Neural progenitor cell (in vitro differentiated cells): ENCODE data around the gene LYZL6. TPM values are rescaled to one million over a fixed set of nuclear protein-coding genes. Genes with fewer than 3 reads are reported as not detected.

Experiments used
- DNase-seq: peaks from one replicate; pipeline ENCODE4 v3.0.0-alpha.2; 2016; ENCODE audit warnings: low spot score
- H2AFZ ChIP-seq: fragments of 200-600 bp; sonication (generic); replicated peaks from 2 replicates; pipeline ENCODE4 v1.6.1; 2016; ENCODE audit warnings: antibody characterized with exemption
- H3F3A ChIP-seq: fragments of 200-600 bp; sonication (generic); 2 replicates; pipeline ENCODE4 v1.6.1; 2016; ENCODE audit warnings: antibody characterized with exemption, low read depth
- H3K27ac ChIP-seq: fragments of 200-600 bp; sonication (generic); 2 replicates; pipeline ENCODE4 v1.5.1; 2016; ENCODE audit warnings: mild to moderate bottlenecking
- H3K27me3 ChIP-seq: fragments of 200-600 bp; sonication (generic); 2 replicates; pipeline ENCODE4 v1.6.1; 2016; ENCODE audit warnings: mild to moderate bottlenecking, moderate library complexity
- H3K36me3 ChIP-seq: fragments of 200-600 bp; sonication (generic); 2 replicates; pipeline ENCODE4 v1.5.1; 2016
- H3K4me1 ChIP-seq: fragments of 200-600 bp; sonication (generic); 2 replicates; pipeline ENCODE4 v1.6.1; 2016; ENCODE audit warnings: mixed run types
- H3K4me2 ChIP-seq: fragments of 200-600 bp; sonication (generic); 2 replicates; pipeline ENCODE4 v1.6.1; 2016
- H3K4me3 ChIP-seq: fragments of 200-600 bp; sonication (generic); 2 replicates; pipeline ENCODE4 v1.5.1; 2016
- H3K79me2 ChIP-seq: fragments of 200-600 bp; sonication (generic); 2 replicates; pipeline ENCODE4 v1.6.1; 2016; ENCODE audit warnings: low read depth
- H3K9ac ChIP-seq: fragments of 200-600 bp; sonication (generic); 2 replicates; pipeline ENCODE4 v1.6.1; 2016
- H3K9me3 ChIP-seq: fragments of 200-600 bp; sonication (generic); 2 replicates; pipeline ENCODE4 v1.5.1; 2016; ENCODE audit warnings: low read depth
- H4K20me1 ChIP-seq: fragments of 200-600 bp; sonication (generic); 2 replicates; pipeline ENCODE4 v1.6.1; 2016; ENCODE audit warnings: low read depth
- H3K27ac Mint-ChIP-seq: 3 replicates; pipeline ENCODE4 v1.8.0; 2021; ENCODE audit warnings: mixed read lengths
- H3K27me3 Mint-ChIP-seq: 2 replicates; pipeline ENCODE4 v1.8.0; 2022; ENCODE audit warnings: low read depth, mild to moderate bottlenecking, inconsistent platforms, moderate library complexity, mixed read lengths; ENCODE audit not compliant: insufficient read depth
- H3K36me3 Mint-ChIP-seq: 3 replicates; pipeline ENCODE4 v1.8.0; 2021; ENCODE audit warnings: mixed read lengths
- H3K4me1 Mint-ChIP-seq: 3 replicates; pipeline ENCODE4 v1.8.0; 2021; ENCODE audit warnings: mixed read lengths
- H3K4me3 Mint-ChIP-seq: 3 replicates; pipeline ENCODE4 v1.8.0; 2021; ENCODE audit warnings: mild to moderate bottlenecking, moderate library complexity, mixed read lengths
- H3K9me3 Mint-ChIP-seq: 3 replicates; pipeline ENCODE4 v1.8.0; 2020; ENCODE audit warnings: mixed read lengths
- CTCF ChIP-seq: fragments of 200-600 bp; sonication (generic); IDR thresholded peaks from 2 replicates; pipeline ENCODE4 v1.5.1; 2017; ENCODE audit warnings: antibody characterized with exemption, mild to moderate bottlenecking
- EZH2 ChIP-seq: fragments of 200-600 bp; sonication (generic); IDR thresholded peaks from 2 replicates; pipeline ENCODE4 v1.6.1; 2017; ENCODE audit warnings: antibody characterized with exemption, mild to moderate bottlenecking, moderate library complexity
- EZH2phosphoT487 ChIP-seq: fragments of 200-600 bp; sonication (generic); IDR thresholded peaks from 2 replicates; pipeline ENCODE4 v1.6.1; 2017; ENCODE audit warnings: antibody characterized with exemption
- total RNA-seq: library from RNA; depleted of rRNA; stranded (reverse); fragments of >200 nt; gene quantifications from 2 replicates; pipeline ENCODE4 v1.2.3, GENCODE V29; 2015; ENCODE audit warnings: low replicate concordance

LYZL6 gene
- total RNA-seq, 1 donor from 2014 or later = not detected

DNA sequence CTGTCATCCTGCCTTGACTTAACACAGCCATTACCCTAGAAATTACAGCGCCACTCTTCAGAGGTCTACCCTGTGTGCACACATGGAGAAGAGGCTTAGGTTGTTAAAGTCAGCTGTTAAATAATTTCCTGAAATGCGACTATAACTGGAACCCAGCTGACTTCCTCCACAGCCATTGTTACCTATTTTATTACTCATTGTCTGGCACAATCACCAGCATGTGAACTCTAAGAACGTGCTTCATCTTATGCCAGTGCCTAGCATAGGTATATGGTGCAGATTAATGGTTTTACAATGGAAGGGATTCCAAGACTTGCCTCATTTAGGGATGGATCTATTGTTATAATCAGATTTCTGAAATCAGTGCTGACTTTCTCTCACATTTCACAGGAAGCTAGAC lies 24.8 kb downstream of the LYZL6 start:
- Mint-ChIP-seq H3K27me3 (peaks cover 3% of the 10 kb centered on the region), H3K36me3 (peaks cover 20% of the 10 kb centered on the region), H3K4me1 (peaks cover 11% of the 10 kb centered on the region), H3K27ac (no peak overlapping the region), H3K4me3 (no peak overlapping the region), H3K9me3 (peaks cover 24% of the 10 kb centered on the region)
- H4K20me1 ChIP-seq = no peaks in the 10 kb centered on the region
- H3K9ac ChIP-seq = no peak overlapping the region
- TF ChIP-seq EZH2 = no peak
- TF ChIP-seq CTCF = no peak
- no peak for TF ChIP-seq EZH2phosphoT487
- no peak overlapping the region for H3K4me2 ChIP-seq
- no peaks in the 10 kb centered on the region for H3K27me3 ChIP-seq
- H3K9me3 ChIP-seq = no peaks in the 10 kb centered on the region
- H3K27ac ChIP-seq = no peak overlapping the region
- H3K4me3 ChIP-seq = no peak overlapping the region
- no peaks in the 10 kb centered on the region for H3K4me1 ChIP-seq
- no peak for DNase-seq
- H3F3A ChIP-seq = peaks cover 3% of the 10 kb centered on the region
- H3K79me2 ChIP-seq = no peaks in the 10 kb centered on the region
- no peak overlapping the region for H2AFZ ChIP-seq
- peaks cover 6% of the 10 kb centered on the region for H3K36me3 ChIP-seq

DNA sequence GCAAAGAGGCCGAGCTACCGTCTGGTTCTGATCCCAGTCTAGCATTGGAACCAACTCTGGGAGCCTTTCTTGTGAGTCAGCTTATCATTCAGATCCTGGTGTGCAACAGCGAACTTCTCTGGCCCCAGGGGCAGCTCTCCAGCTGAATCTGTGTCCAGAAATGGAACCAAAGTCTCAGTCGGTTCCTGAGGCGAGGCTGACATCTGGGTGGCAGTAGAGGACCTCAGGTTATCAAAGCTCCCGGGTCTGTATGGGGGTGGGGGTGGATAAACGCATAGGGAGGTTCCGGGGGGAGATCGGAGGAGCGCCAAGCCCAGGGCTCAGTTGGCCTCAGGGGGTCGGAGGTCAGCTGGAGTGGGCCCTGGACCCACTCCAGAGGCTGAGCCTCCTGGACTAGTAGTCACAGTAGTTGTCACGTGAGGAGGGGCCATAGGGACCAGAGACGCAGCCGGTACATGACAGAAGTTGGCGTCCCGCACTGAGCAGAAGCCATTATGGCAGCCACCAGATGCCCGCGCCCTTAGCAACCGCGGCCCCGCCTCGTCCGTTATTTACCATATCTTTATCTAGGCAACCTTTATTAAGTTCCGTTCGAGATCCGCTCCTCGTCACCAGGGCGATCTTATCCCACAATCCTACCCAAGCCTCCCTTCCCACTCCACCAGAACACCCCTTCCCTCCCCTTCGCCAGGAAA lies 25.8 kb downstream of the LYZL6 start:
- peaks cover 3% of the 10 kb centered on the region for H3K27me3 Mint-ChIP-seq
- Histone ChIP-seq H3K4me2 (no peak overlapping the region), H3K4me3 (no peak overlapping the region), H3K36me3 (peaks cover 6% of the 10 kb centered on the region), H3K4me1 (no peaks in the 10 kb centered on the region), H4K20me1 (no peaks in the 10 kb centered on the region), H3K79me2 (no peaks in the 10 kb centered on the region), H3K27me3 (no peaks in the 10 kb centered on the region), H3K9ac (no peak overlapping the region), H3K9me3 (no peaks in the 10 kb centered on the region), H2AFZ (no peak overlapping the region), H3K27ac (no peak overlapping the region), H3F3A (peaks cover 3% of the 10 kb centered on the region)
- peaks cover 29% of the 10 kb centered on the region for H3K9me3 Mint-ChIP-seq
- no peak overlapping the region for H3K27ac Mint-ChIP-seq
- H3K4me1 Mint-ChIP-seq = peaks cover 11% of the 10 kb centered on the region
- no peak for DNase-seq
- H3K4me3 Mint-ChIP-seq = no peak overlapping the region
- TF ChIP-seq EZH2 (no peak), EZH2phosphoT487 (no peak), CTCF (no peak)
- H3K36me3 Mint-ChIP-seq = peaks cover 19% of the 10 kb centered on the region

GRCh38 chr17:35915153-35915964 lies 28.2 kb downstream of the LYZL6 start:
- H4K20me1 ChIP-seq = no peaks in the 10 kb centered on the region
- no peaks in the 10 kb centered on the region for H3K9me3 ChIP-seq
- Mint-ChIP-seq H3K4me3 (no peak overlapping the region), H3K27ac (no peak overlapping the region), H3K36me3 (peaks cover 10% of the 10 kb centered on the region), H3K4me1 (peaks cover 11% of the 10 kb centered on the region), H3K27me3 (peaks cover 3% of the 10 kb centered on the region), H3K9me3 (peaks cover 29% of the 10 kb centered on the region)
- H3K36me3 ChIP-seq = no peaks in the 10 kb centered on the region
- H3K27ac ChIP-seq = no peak overlapping the region
- no peak overlapping the region for H3K4me2 ChIP-seq
- no peak overlapping the region for H3K4me3 ChIP-seq
- H3K4me1 ChIP-seq = no peaks in the 10 kb centered on the region
- H3F3A ChIP-seq = no peaks in the 10 kb centered on the region
- no peak for DNase-seq
- no peaks in the 10 kb centered on the region for H3K79me2 ChIP-seq
- H3K27me3 ChIP-seq = no peaks in the 10 kb centered on the region
- H3K9ac ChIP-seq = no peak overlapping the region
- no peak overlapping the region for H2AFZ ChIP-seq
- no peak for TF ChIP-seq EZH2phosphoT487
- TF ChIP-seq CTCF = no peak
- TF ChIP-seq EZH2 = no peak
